SKM-1 (cell line): Measurements from ENCODE around the gene ZYG11A.
A peak's percentile ranks its signal among the peaks of the same experiment; 100 is the strongest.
"Not testable (repeated sequence)": the region's sequence is repeated elsewhere in the genome, so short reads cannot be mapped to it uniquely, and the experiment has no call there.

Experiments
- DNase-seq: peaks from one replicate; lab custom pipeline; 2025; ENCODE audit not compliant: unreplicated experiment; lab: John Stamatoyannopoulos, UW

The ZYG11A gene

GRCh38 chr1:52842643-52843310 lies at the start of gene ZYG11A:
Gene ZYG11A (plus strand): TSS chr1:52842760. CDS start chr1:52842884, 124 bp downstream.
- peak; percentile 81 for DNase-seq

GRCh38 chr1:52793717-52794116 lies 48.8 kb upstream of the ZYG11A start:
- not testable (repeated sequence) for DNase-seq

- peak; percentile 33 for DNase-seq
These were observed 47.1 kb upstream of the ZYG11A start for GRCh38 chr1:52795464-52795863.

GRCh38 chr1:52798331-52798730 lies 44.2 kb upstream of the ZYG11A start:
- DNase-seq = no peak

GRCh38 chr1:52801011-52801410 lies 41.5 kb upstream of the ZYG11A start:
- DNase-seq = no peak

- DNase-seq = not testable (repeated sequence)
These were observed 38.5 kb upstream of the ZYG11A start for GRCh38 chr1:52804083-52804482.

- DNase-seq = no peak
These were observed 28.1 kb upstream of the ZYG11A start for GRCh38 chr1:52814465-52814864.

GRCh38 chr1:52820830-52821229 lies 21.7 kb upstream of the ZYG11A start:
- not testable (repeated sequence) for DNase-seq

- DNase-seq = no peak
These were observed 16.7 kb upstream of the ZYG11A start for GRCh38 chr1:52825868-52826267.

GRCh38 chr1:52834798-52835197 lies 7.8 kb upstream of the ZYG11A start:
- no peak for DNase-seq

GRCh38 chr1:52836035-52836434 lies 6.5 kb upstream of the ZYG11A start:
- DNase-seq = no peak

GRCh38 chr1:52839175-52839574 lies 3.4 kb upstream of the ZYG11A start:
- DNase-seq = not testable (repeated sequence)

GRCh38 chr1:52845119-52845518 lies 2.6 kb downstream of the ZYG11A start:
- not testable (repeated sequence) for DNase-seq

- DNase-seq = no peak
These were observed 5.9 kb downstream of the ZYG11A start for GRCh38 chr1:52848423-52848822.

- no peak for DNase-seq
These were observed 8.4 kb downstream of the ZYG11A start for GRCh38 chr1:52850951-52851350.

- DNase-seq = no peak
These were observed 10.3 kb downstream of the ZYG11A start for GRCh38 chr1:52852854-52853253.

- DNase-seq = no peak
These were observed 13.0 kb downstream of the ZYG11A start for GRCh38 chr1:52855584-52855983.

- no peak for DNase-seq
These were observed 13.5 kb downstream of the ZYG11A start for GRCh38 chr1:52856026-52856425.

GRCh38 chr1:52857443-52857842 lies 14.9 kb downstream of the ZYG11A start:
- DNase-seq = no peak

- DNase-seq = no peak
These were observed 20.3 kb downstream of the ZYG11A start for GRCh38 chr1:52862666-52863458.

- DNase-seq = no peak
These were observed 24.7 kb downstream of the ZYG11A start for GRCh38 chr1:52867087-52867863.

- not testable (repeated sequence) for DNase-seq
These were observed 27.2 kb downstream of the ZYG11A start for GRCh38 chr1:52869727-52870126.
